Measurements from ENCODE around the gene ATF4. TPM values are rescaled to one million over a fixed set of nuclear protein-coding genes. Genes with fewer than 3 reads are reported as not detected.

Gene ATF4
- total RNA-seq, 1 experiment from 2014 or later, result 608 TPM

- no peak overlapping the region for H3K4me3 ChIP-seq (replicated peaks in 1 of 2; ENCODE audit: low read depth in 1 of 2, low read length in 2 of 2)
- no TSS peak for BruUV-seq (replicated peaks)
- H3K9ac ChIP-seq (ENCODE audit: low read length), result no peak overlapping the region
- no peak overlapping the region for H3K4me2 ChIP-seq (ENCODE audit: low read length)
- ChIA-PET POLR2A (no interaction called here), CTCF (no interaction called here), RAD21 (ENCODE audit: low non-redundant PET in 1 of 2, low total read pairs in 2 of 2, uncharacterized antibody in 2 of 2, unreplicated experiment in 2 of 2) (no interaction called here)
- TF ChIP-seq SRF (IDR thresholded peaks at IDR 0.05; ENCODE audit: low read depth), result no peak
- TF ChIP-seq YY1 (IDR thresholded peaks at IDR 0.05; ENCODE audit: extremely low read depth, insufficient replicate concordance, low read depth, low read length), result no peak
- no peaks in the 10 kb centered on the region for H3K36me3 ChIP-seq (ENCODE audit: control insufficient read depth in 1 of 2, insufficient read depth in 2 of 2, low read length in 2 of 2)
- H4K20me1 ChIP-seq (ENCODE audit: insufficient read depth), result no peaks in the 10 kb centered on the region
- H3K79me2 ChIP-seq (ENCODE audit: insufficient read depth, low read length), result no peaks in the 10 kb centered on the region
- H3K4me1 ChIP-seq (ENCODE audit: control insufficient read depth in 1 of 2, insufficient read depth in 2 of 2, low read length in 2 of 2), result no peaks in the 10 kb centered on the region
- DNase-seq (ENCODE audit: low read depth, low spot score) (no peak), ATAC-seq (no peak)
- no peaks in the 10 kb centered on the region for H3K9me3 ChIP-seq (ENCODE audit: control insufficient read depth in 1 of 2, insufficient read depth in 1 of 2, low read depth in 1 of 2, low read length in 2 of 2)
- H3K9me2 ChIP-seq (ENCODE audit: insufficient read depth), result no peaks in the 10 kb centered on the region
- H3K27me3 ChIP-seq (ENCODE audit: insufficient read depth, low read length), result peaks cover 14% of the 10 kb centered on the region; the same call in 1 of the 2 replicates
- no peak overlapping the region for H3K27ac ChIP-seq (ENCODE audit: low read depth, low read length)
- H2AFZ ChIP-seq (ENCODE audit: low read depth, low read length, poor library complexity, severe bottlenecking), result no peak overlapping the region
- intact Hi-C loops (cut with micrococcal nuclease), result no loop called here
Measured at GRCh38 chr22:39553429-39553828, 33.1 kb downstream of the ATF4 start.

GRCh38 chr22:39554151-39554550 is 33.8 kb downstream of the ATF4 start:
- no peak overlapping the region for H3K4me3 ChIP-seq (replicated peaks in 1 of 2; ENCODE audit: low read depth in 1 of 2, low read length in 2 of 2)
- H3K9me3 ChIP-seq (ENCODE audit: control insufficient read depth in 1 of 2, insufficient read depth in 1 of 2, low read depth in 1 of 2, low read length in 2 of 2), result no peaks in the 10 kb centered on the region
- DNase-seq (ENCODE audit: low read depth, low spot score), result no peak
- H3K36me3 ChIP-seq (ENCODE audit: control insufficient read depth in 1 of 2, insufficient read depth in 2 of 2, low read length in 2 of 2), result no peaks in the 10 kb centered on the region
- ChIA-PET POLR2A (no interaction called here), CTCF (interaction anchor here (2.8 kb wide), 1 partner anchor 470 kb away, joined by 9 read pairs; no protein-coding TSS in a partner anchor), RAD21 (ENCODE audit: low non-redundant PET in 1 of 2, low total read pairs in 2 of 2, uncharacterized antibody in 2 of 2, unreplicated experiment in 2 of 2) (no interaction called here)
- no peak overlapping the region for H2AFZ ChIP-seq (ENCODE audit: low read depth, low read length, poor library complexity, severe bottlenecking)
- no peak overlapping the region for H3K4me2 ChIP-seq (ENCODE audit: low read length)
- no peaks in the 10 kb centered on the region for H4K20me1 ChIP-seq (ENCODE audit: insufficient read depth)
- H3K4me1 ChIP-seq (ENCODE audit: control insufficient read depth in 1 of 2, insufficient read depth in 2 of 2, low read length in 2 of 2), result peaks cover 0 to 2% of the 10 kb centered on the region in 2 experiments; a peak in 1 of 4 replicates
- no peak for ATAC-seq
- no TSS peak for BruUV-seq (replicated peaks)
- intact Hi-C loops (cut with micrococcal nuclease), result no loop called here
- H3K79me2 ChIP-seq (ENCODE audit: insufficient read depth, low read length), result no peaks in the 10 kb centered on the region
- TF ChIP-seq EZH2 (IDR thresholded peaks at IDR 0.05) (no peak), RAD21 (IDR thresholded peaks at IDR 0.05; ENCODE audit: low read depth) (no peak), SIN3A (IDR thresholded peaks at IDR 0.05; ENCODE audit: low read depth) (no peak), EGR1 (IDR thresholded peaks at IDR 0.05; ENCODE audit: low read depth) (no peak), CTCF (IDR thresholded peaks at IDR 0.05 in 2 of 3, conservative IDR thresholded peaks at IDR 0.05 in 1 of 3; ENCODE audit: borderline replicate concordance in 1 of 3, insufficient read depth in 1 of 3, low read depth in 2 of 3, low read length in 2 of 3) (no peak), ZFX (IDR thresholded peaks at IDR 0.05) (no peak), SRF (IDR thresholded peaks at IDR 0.05; ENCODE audit: low read depth) (no peak), REST (IDR thresholded peaks at IDR 0.05; ENCODE audit: low read depth) (no peak), CBX3 (IDR thresholded peaks at IDR 0.05; ENCODE audit: low read depth) (no peak), ZNF274 (IDR thresholded peaks at IDR 0.05; ENCODE audit: low read depth, low read length) (no peak), CEBPB (IDR thresholded peaks at IDR 0.05; ENCODE audit: low read depth) (no peak), ATF3 (IDR thresholded peaks at IDR 0.05) (no peak), TCF7L2 (IDR thresholded peaks at IDR 0.05; ENCODE audit: borderline replicate concordance, extremely low read depth, insufficient read depth, insufficient read length) (no peak)
- H3K9me2 ChIP-seq (ENCODE audit: insufficient read depth), result no peaks in the 10 kb centered on the region
- H3K27me3 ChIP-seq (ENCODE audit: insufficient read depth, low read length), result peaks cover 10% of the 10 kb centered on the region; the same call in 1 of the 2 replicates
- no peak overlapping the region for H3K27ac ChIP-seq (ENCODE audit: low read depth, low read length)
- no peak overlapping the region for H3K9ac ChIP-seq (ENCODE audit: low read length)
